Heart left ventricle (tissue), 16 donors: ENCODE data around the gene NR3C1. TPM values are rescaled to one million over a fixed set of nuclear protein-coding genes. Genes with fewer than 3 reads are reported as not detected.

ENCODE experiments used
- ATAC-seq, 4 donors: fragments of 200-7000 bp; cut with Tn5 transposase; one replicate each; pipeline ENCODE4 v1.9.1; 2020 to 2022; ENCODE audit warnings: moderate library complexity in 4 of 4, mild to moderate bottlenecking in 3 of 4, moderate number of reproducible peaks in 1 of 4
- DNase-seq, 5 donors: peaks; one replicate each; pipeline ENCODE4 v3.0.0-alpha.2; 2020
- H3K27ac ChIP-seq, 12 donors: fragments of 200-600 bp; sonication (generic) in 4 of 12; one replicate each; pipeline versions ENCODE4 v1.5.0 to v1.8.0; 2016 to 2022; ENCODE audit warnings: mild to moderate bottlenecking in 2 of 12
- H3K27me3 ChIP-seq, 9 donors: fragments of 200-600 bp; sonication (generic) in 2 of 9; one replicate each; pipeline versions ENCODE4 v1.5.1 to v1.8.0; 2016 to 2022; ENCODE audit warnings: mild to moderate bottlenecking in 3 of 9
- H3K36me3 ChIP-seq, 9 donors: fragments of 200-600 bp; sonication (generic) in 2 of 9; one replicate each; pipeline versions ENCODE4 v1.5.0 to v1.8.0; 2018 to 2022; ENCODE audit warnings: mild to moderate bottlenecking in 2 of 9
- H3K4me1 ChIP-seq, 12 donors: fragments of 200-600 bp; sonication (generic) in 4 of 12; one replicate each; pipeline versions ENCODE4 v1.5.0 to v1.8.0; 2016 to 2022; ENCODE audit warnings: mild to moderate bottlenecking in 3 of 12
- H3K4me3 ChIP-seq, 12 donors: fragments of 200-600 bp; sonication (generic) in 4 of 12; one replicate each; pipeline versions ENCODE4 v1.5.0 to v1.8.0; 2017 to 2022; ENCODE audit warnings: mild to moderate bottlenecking in 9 of 12, moderate library complexity in 4 of 12
- H3K9me3 ChIP-seq, 12 donors: fragments of 200-600 bp; sonication (generic) in 4 of 12; one replicate each; pipeline versions ENCODE4 v1.5.0 to v1.8.0; 2016 to 2022; ENCODE audit warnings: mild to moderate bottlenecking in 1 of 12
- CTCF ChIP-seq, 12 donors: fragments of 200-600 bp; sonication (generic) in 4 of 12; IDR thresholded peaks; one replicate each; pipeline versions ENCODE4 v1.5.0 to v1.8.0; 2018 to 2022; ENCODE audit warnings: antibody characterized with exemption in 12 of 12, mild to moderate bottlenecking in 5 of 12
- POLR2A ChIP-seq, 2 donors: fragments of 450-650 bp; IDR thresholded peaks; one replicate each; pipeline ENCODE4 v1.6.1; 2017; ENCODE audit warnings: antibody characterized with exemption in 2 of 2, mild to moderate bottlenecking in 2 of 2, moderate library complexity in 2 of 2
- WGBS, 4 donors: extraction: QIAGEN DNeasy Blood & Tissue Kit in 2 of 4; methylation state at CpG; one replicate each; pipeline versions ENCODE4 v1.1.5 to v1.1.7; 2013 to 2018; 5-methylcytosine and 5-hydroxymethylcytosine counted together
- intact Hi-C, 10 donors: fragments of 100-400 bp; cut with DNase I; formaldehyde crosslinking; loops; one replicate each; pipeline versions ENCODE4 v1.11.1 to v1.14.2; 2022
- polyA plus RNA-seq, 2 donors: library from polyadenylated mRNA; stranded (reverse); fragments of 200-250 nt; gene quantifications; one replicate each; pipeline ENCODE4 v1.2.3, GENCODE V29; 2013
- total RNA-seq, 9 donors: library from RNA; depleted of rRNA in 2 of 9; stranded (reverse); fragments of >200 nt in 2 of 9; fragmentation: NEBNext Ultra II Directional in 3 of 9; extraction: Animal tissue kit (Norgen Biotek cat#: 25700) in 3 of 9; gene quantifications; one replicate each; pipeline versions ENCODE4 v1.1.0 to v1.2.4, GENCODE V29; 2016 to 2023
- donor health status: ischemic (EF 13 %, LVEDD 7.1; RV severe dilation, severe dysfunction).
- donor health status: healthy with polysubstance abuse.
- donor health status: DM: no; HTN: yes; CAD: no.
- donor health status: DM: no; HTN: no; CAD: no.
- donor health status: ischemic (EF 25% LVEDD 6.9; RV normal size, moderate dysfunction).
- donor health status: ischemic (EF 25% LVEDD 5.7; RV mildly dilated, moderate dysfunction).
- donor health status: healthy.
- donor health status: DM: yes; HTN: yes; CAD: no.
- donor health status: ischemic (EF 35%, LVEDD 5.7; RV mildly dilated, moderate dysfunction).
- donor health status: nonischemic (EF 11% LVEDD 7.7; RV severe dilation, severe dysfunction).
- donor health status: DM: yes; HTN: yes; CAD: no.
- donor health status: PGD.
- donor health status: ischemic (EF 29% LVEDD 5.4; RV normal size, mild dysfunction).
- donor health status: nonischemic (EF 23%, LVEDD 6.1; RV moderate dilation, normal function).

The NR3C1 gene
- total and polyA plus RNA-seq, 11 donors = 10.4 to 73.7 (median 45.3) TPM

- H3K36me3 ChIP-seq = no peaks in the 10 kb centered on the region
- H3K4me1 ChIP-seq = peaks cover 10 to 100% (median 90%) of the 10 kb centered on the region in 12 donors
- TF ChIP-seq POLR2A (IDR thresholded peaks at IDR 0.05) = no peak
- no peak for TF ChIP-seq CTCF (IDR thresholded peaks at IDR 0.05)
- H3K27me3 ChIP-seq = no peaks in the 10 kb centered on the region
- 33 to 48% (median 43%) methylated on average over 1 of the region's 1 CpG for WGBS, 4 donors
- peak overlapping the region in 1 of 12 donors; percentile 25 for H3K27ac ChIP-seq
- DNase-seq = no peak
- intact Hi-C loops = no loop called here
- H3K4me3 ChIP-seq = no peak overlapping the region
- no peak for ATAC-seq
- no peaks in the 10 kb centered on the region for H3K9me3 ChIP-seq
Observed at GRCh38 chr5:143352691-143353090, 50.8 kb downstream of the NR3C1 start.

- Histone ChIP-seq H3K9me3 (no peaks in the 10 kb centered on the region), H3K4me1 (peaks cover 17 to 100% (median 90%) of the 10 kb centered on the region in 12 donors), H3K4me3 (no peak overlapping the region), H3K27ac (peak overlapping the region in 7 of 12 donors; percentile 22 to 66 (median 37)), H3K36me3 (no peaks in the 10 kb centered on the region), H3K27me3 (no peaks in the 10 kb centered on the region)
- WGBS, 4 donors = 63 to 75% (median 68%) methylated on average over 3 of the region's 3 CpGs
- DNase-seq (no peak), ATAC-seq (peak in 2 of 4 donors; percentile 64 to 65)
- intact Hi-C loops = no loop called here
- TF ChIP-seq CTCF (IDR thresholded peaks at IDR 0.05) (no peak), POLR2A (IDR thresholded peaks at IDR 0.05) (no peak)
Observed at GRCh38 chr5:143350751-143351602, 52.5 kb downstream of the NR3C1 start.

GRCh38 chr5:143350341-143350740 lies 53.1 kb downstream of the NR3C1 start:
- Histone ChIP-seq H3K4me3 (no peak overlapping the region), H3K27ac (peak overlapping the region in 6 of 12 donors; percentile 22 to 66 (median 36)), H3K36me3 (no peaks in the 10 kb centered on the region), H3K4me1 (peaks cover 16 to 100% (median 89%) of the 10 kb centered on the region in 12 donors), H3K9me3 (no peaks in the 10 kb centered on the region), H3K27me3 (no peaks in the 10 kb centered on the region)
- ATAC-seq (no peak), DNase-seq (no peak)
- intact Hi-C loops = no loop called here
- WGBS, 4 donors = 94 to 99% (median 95%) methylated on average over 1 of the region's 1 CpG
- no peak for TF ChIP-seq POLR2A (IDR thresholded peaks at IDR 0.05)
- TF ChIP-seq CTCF (IDR thresholded peaks at IDR 0.05) = no peak

GRCh38 chr5:143349177-143349576 lies 54.3 kb downstream of the NR3C1 start:
- Histone ChIP-seq H3K36me3 (no peaks in the 10 kb centered on the region), H3K4me3 (no peak overlapping the region), H3K9me3 (no peaks in the 10 kb centered on the region), H3K4me1 (peaks cover 15 to 96% (median 78%) of the 10 kb centered on the region in 12 donors), H3K27me3 (no peaks in the 10 kb centered on the region), H3K27ac (no peak overlapping the region)
- TF ChIP-seq POLR2A (IDR thresholded peaks at IDR 0.05) (no peak), CTCF (IDR thresholded peaks at IDR 0.05) (no peak)
- ATAC-seq = no peak
- no peak for DNase-seq
- intact Hi-C loops = loop anchor here in 2 of 10 donors (5.0 to 10.0 kb wide), 2 partner anchors 46 to 48 kb away; no protein-coding TSS in a partner anchor
